Endothelial cell (in vitro differentiated cells): ENCODE data around the gene MAD1L1. TPM values are rescaled to one million over a fixed set of nuclear protein-coding genes. Genes with fewer than 3 reads are reported as not detected.
"Not testable (repeated sequence)": the region's sequence is repeated elsewhere in the genome, so short reads cannot be mapped to it uniquely, and the experiment has no call there.

Experiments used
- DNase-seq: peaks from one replicate; pipeline ENCODE4 v3.0.0; 2021; ENCODE audit warnings: low spot score
- H3K27ac Mint-ChIP-seq: one replicate; pipeline ENCODE4 v1.8.0; 2021; ENCODE audit warnings: mixed read lengths, inconsistent platforms; ENCODE audit not compliant: unreplicated experiment
- H3K27me3 Mint-ChIP-seq: one replicate; pipeline ENCODE4 v1.8.0; 2021; ENCODE audit warnings: mild to moderate bottlenecking, moderate library complexity, mixed read lengths, inconsistent platforms; ENCODE audit not compliant: unreplicated experiment
- H3K36me3 Mint-ChIP-seq: one replicate; pipeline ENCODE4 v1.8.0; 2021; ENCODE audit warnings: mild to moderate bottlenecking, low read depth, mixed read lengths, inconsistent platforms; ENCODE audit not compliant: unreplicated experiment
- H3K4me1 Mint-ChIP-seq: one replicate; pipeline ENCODE4 v1.8.0; 2021; ENCODE audit warnings: mild to moderate bottlenecking, mixed read lengths, inconsistent platforms; ENCODE audit not compliant: unreplicated experiment
- H3K4me3 Mint-ChIP-seq: one replicate; pipeline ENCODE4 v1.8.0; 2021; ENCODE audit warnings: mild to moderate bottlenecking, mixed read lengths, inconsistent platforms; ENCODE audit not compliant: unreplicated experiment
- H3K9me3 Mint-ChIP-seq: one replicate; pipeline ENCODE4 v1.8.0; 2021; ENCODE audit warnings: mixed read lengths, inconsistent platforms; ENCODE audit not compliant: unreplicated experiment
- CTCF ChIP-seq: fragments of 200-600 bp; sonication (generic); IDR thresholded peaks from one replicate; pipeline ENCODE4 v1.5.0; 2021; ENCODE audit warnings: antibody characterized with exemption; ENCODE audit not compliant: unreplicated experiment
- total RNA-seq: library from RNA; stranded (reverse); fragmentation: NEBNext Ultra II Directional; extraction: Animal tissue kit (Norgen Biotek cat#: 25700); gene quantifications from one replicate; pipeline ENCODE4 v1.2.1, GENCODE V29; 2021; ENCODE audit not compliant: unreplicated experiment

Gene MAD1L1
- total RNA-seq, 1 donor from 2014 or later = 43.3 TPM

DNA sequence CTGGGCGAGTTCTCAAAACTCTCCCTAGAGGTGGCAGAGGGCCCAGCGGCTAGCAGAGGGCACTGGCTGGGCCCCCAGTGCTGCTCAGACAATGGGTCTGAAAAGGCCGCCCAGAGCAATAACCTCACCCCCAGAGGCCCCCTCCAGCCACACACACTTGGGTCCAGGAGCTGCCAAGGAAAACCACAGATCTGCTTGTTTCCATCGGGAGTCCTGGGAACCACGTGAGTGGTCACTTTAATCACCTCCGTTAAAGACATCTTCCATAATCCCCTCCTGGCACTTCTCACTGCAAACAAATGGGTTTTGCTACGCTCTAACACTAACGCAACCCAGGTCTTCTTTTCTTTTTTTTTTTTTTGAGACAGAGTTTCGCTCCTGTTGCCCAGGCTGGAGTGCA, 39.3 kb upstream of the MAD1L1 start:
- peaks cover 12% of the 10 kb centered on the region for H3K36me3 Mint-ChIP-seq
- no peak for TF ChIP-seq CTCF
- no peak for DNase-seq
- peaks cover 3% of the 10 kb centered on the region for H3K9me3 Mint-ChIP-seq
- no peak overlapping the region for H3K27ac Mint-ChIP-seq
- H3K4me3 Mint-ChIP-seq = no peak overlapping the region
- peaks cover 1% of the 10 kb centered on the region for H3K27me3 Mint-ChIP-seq
- peaks cover 4% of the 10 kb centered on the region for H3K4me1 Mint-ChIP-seq

DNA sequence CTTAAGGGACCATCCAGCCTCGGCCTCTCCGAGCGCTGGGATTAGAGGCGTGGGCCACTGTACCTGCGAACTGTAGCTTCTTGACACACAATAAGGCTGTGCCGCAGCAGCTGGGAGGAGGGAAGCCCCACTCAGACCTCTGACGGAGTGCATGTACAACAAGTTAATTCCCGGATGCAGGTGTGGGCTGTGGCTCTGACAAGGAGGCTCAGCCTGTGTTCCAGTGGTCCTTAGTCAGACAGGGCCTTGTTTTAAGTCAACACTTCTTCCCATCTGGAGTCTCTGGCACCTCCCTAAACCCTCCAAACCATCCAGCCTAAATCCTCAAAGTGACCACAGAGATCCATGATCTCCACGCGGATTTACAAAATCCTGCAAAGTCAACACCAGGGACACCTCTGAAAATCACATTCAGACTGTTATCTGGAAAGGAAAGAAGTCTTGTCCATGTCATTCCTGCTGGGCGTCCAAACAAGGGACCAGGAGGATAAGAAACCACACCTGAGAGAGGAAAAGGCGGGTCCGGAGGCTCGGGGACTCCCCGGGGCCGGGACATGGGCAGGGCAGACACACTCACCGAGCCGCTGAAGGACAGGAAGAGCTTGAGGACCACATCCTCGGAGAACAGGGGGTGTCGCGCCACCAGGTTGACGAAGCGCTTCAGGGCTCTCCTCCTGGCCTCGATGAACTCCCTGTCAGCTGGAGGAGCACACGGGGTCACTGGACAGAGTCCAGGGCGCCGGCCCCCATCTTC, 38.7 kb upstream of the MAD1L1 start:
- no peak overlapping the region for H3K27ac Mint-ChIP-seq
- H3K36me3 Mint-ChIP-seq = peaks cover 17% of the 10 kb centered on the region

GRCh38 chr7:2270495-2270894, 37.8 kb upstream of the MAD1L1 start:
- H3K36me3 Mint-ChIP-seq = peaks cover 17% of the 10 kb centered on the region
- H3K9me3 Mint-ChIP-seq = peaks cover 3% of the 10 kb centered on the region
- TF ChIP-seq CTCF = no peak
- peaks cover 1% of the 10 kb centered on the region for H3K27me3 Mint-ChIP-seq
- no peak for DNase-seq
- H3K4me3 Mint-ChIP-seq = no peak overlapping the region
- H3K4me1 Mint-ChIP-seq = peaks cover 4% of the 10 kb centered on the region
- no peak overlapping the region for H3K27ac Mint-ChIP-seq

More for the DNA sequence above, 38.7 kb upstream of the MAD1L1 start:
- no peak for DNase-seq
- H3K9me3 Mint-ChIP-seq = peaks cover 3% of the 10 kb centered on the region
- no peak overlapping the region for H3K4me3 Mint-ChIP-seq
- peaks cover 1% of the 10 kb centered on the region for H3K27me3 Mint-ChIP-seq
- H3K4me1 Mint-ChIP-seq = peaks cover 4% of the 10 kb centered on the region
- TF ChIP-seq CTCF = no peak

DNA sequence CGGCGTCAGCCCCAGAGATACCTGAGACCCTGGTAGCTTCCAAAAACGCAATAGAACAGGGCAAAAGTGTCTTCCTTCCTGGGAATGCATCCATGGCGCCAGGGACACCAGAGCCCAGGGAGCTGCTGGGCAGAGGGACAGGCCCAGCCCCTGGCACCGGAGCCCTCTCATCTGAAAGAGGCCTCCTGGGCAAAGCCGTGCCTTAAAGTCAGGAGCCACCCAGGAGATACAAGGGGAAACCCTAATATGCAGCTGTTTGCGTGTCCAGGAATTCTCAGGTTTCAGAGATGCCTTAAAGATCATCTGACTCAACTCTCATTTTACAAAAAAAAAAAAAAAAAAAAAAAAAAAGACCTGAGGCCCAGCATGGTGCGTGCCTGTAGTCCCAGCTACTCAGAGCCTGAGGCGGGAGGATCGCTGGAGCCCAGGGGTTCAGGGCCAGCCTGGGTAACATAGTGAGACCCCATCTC, 37.3 kb upstream of the MAD1L1 start:
- H3K4me3 Mint-ChIP-seq = no peak overlapping the region
- no peak overlapping the region for H3K27ac Mint-ChIP-seq
- H3K9me3 Mint-ChIP-seq = peaks cover 3% of the 10 kb centered on the region
- H3K27me3 Mint-ChIP-seq = peaks cover 1% of the 10 kb centered on the region
- H3K36me3 Mint-ChIP-seq = peaks cover 17% of the 10 kb centered on the region
- no peak for TF ChIP-seq CTCF
- H3K4me1 Mint-ChIP-seq = peaks cover 4% of the 10 kb centered on the region
- DNase-seq = no peak

- H3K4me3 Mint-ChIP-seq = peak overlapping the region; percentile 82
Measured at GRCh38 chr7:2269089-2269990, 36.6 kb upstream of the MAD1L1 start.

More at GRCh38 chr7:2269089-2269990, 36.6 kb upstream of the MAD1L1 start:
- H3K4me1 Mint-ChIP-seq, H3K9me3 Mint-ChIP-seq, H3K27me3 Mint-ChIP-seq, H3K27ac Mint-ChIP-seq, DNase-seq: not testable (repeated sequence)
- peaks cover 20% of the 10 kb centered on the region for H3K36me3 Mint-ChIP-seq
